Measurements from ENCODE around the gene CRLF1. TPM values are rescaled to one million over a fixed set of nuclear protein-coding genes. Genes with fewer than 3 reads are reported as not detected.

Gene CRLF1
- total RNA-seq, 1 experiment from 2014 or later = 16.2 TPM

- Histone ChIP-seq H2BK120ac (ENCODE audit: low read depth, low read length, poor library complexity, severe bottlenecking) (no peak overlapping the region), H4K91ac (ENCODE audit: insufficient read length, low read depth, low read length) (no peak overlapping the region), H3K4ac (ENCODE audit: low read depth, low read length) (no peak overlapping the region), H3K9ac (ENCODE audit: extremely low read depth, insufficient read length, low read length) (no peak overlapping the region), H2AFZ (ENCODE audit: low read length) (no peak overlapping the region), H2BK15ac (ENCODE audit: low read depth, low read length) (no peak overlapping the region), H3K9me3 (ENCODE audit: control insufficient read depth, low read depth, low read length) (no peaks in the 10 kb centered on the region), H4K8ac (replicated peaks; ENCODE audit: insufficient read length, low read depth, low read length) (no peak overlapping the region), H3K14ac (ENCODE audit: insufficient read depth, low read length) (no peak overlapping the region), H3K18ac (ENCODE audit: insufficient read length, low read depth, low read length) (no peak overlapping the region), H3K79me1 (ENCODE audit: insufficient read depth, low read depth, low read length, poor library complexity, severe bottlenecking) (no peaks in the 10 kb centered on the region), H4K5ac (ENCODE audit: insufficient read length, low read depth, low read length) (no peak overlapping the region), H3K79me2 (ENCODE audit: insufficient read depth, low read length) (no peaks in the 10 kb centered on the region), H2BK12ac (ENCODE audit: insufficient read length, low read depth, low read length) (no peak overlapping the region), H3K27ac (ENCODE audit: insufficient read length, low read depth, low read length) (no peak overlapping the region), H3K23ac (ENCODE audit: insufficient read length, low read depth, low read length) (no peak overlapping the region), H2BK5ac (ENCODE audit: insufficient read length, low read length) (no peak overlapping the region), H3T11ph (ENCODE audit: low read length) (no peak overlapping the region), H4K20me1 (ENCODE audit: control insufficient read depth, insufficient read depth, insufficient read length) (no peaks in the 10 kb centered on the region), H3K4me1 (ENCODE audit: insufficient read depth, low read length) (peaks cover 5% of the 10 kb centered on the region; the same call in 1 of the 2 replicates), H3K27me3 (ENCODE audit: insufficient read depth, low read length) (peaks cover 60% of the 10 kb centered on the region), H3K56ac (ENCODE audit: insufficient read length, low read depth, low read length) (no peak overlapping the region), H2AK5ac (ENCODE audit: insufficient read length, low read length) (no peak overlapping the region), H2BK20ac (ENCODE audit: low read depth, low read length, poor library complexity, severe bottlenecking) (no peak overlapping the region), H3K23me2 (ENCODE audit: insufficient read length, low read depth, low read length, poor library complexity, severe bottlenecking) (peaks cover 3% of the 10 kb centered on the region), H3K4me2 (ENCODE audit: insufficient read depth, insufficient read length, low read length) (no peak overlapping the region)
- DNase-seq = no peak
- H3K4me1 Mint-ChIP-seq = peaks cover 28 to 39% of the 10 kb centered on the region in 2 experiments
- H3K27ac Mint-ChIP-seq = no peak overlapping the region; a peak in 1 of 7 replicates
- no peaks in the 10 kb centered on the region; a peak in 1 of 5 replicates for H3K9me3 Mint-ChIP-seq
- H3K36me3 Mint-ChIP-seq (ENCODE audit: insufficient read depth in 1 of 3, low read depth in 3 of 3) = peaks cover 0 to 6% (median 0%) of the 10 kb centered on the region in 3 experiments; a peak in 2 of 7 replicates
- no peak for TF ChIP-seq CTCF (conservative IDR thresholded peaks at IDR 0.05)
- H3K4me3 Mint-ChIP-seq = peak overlapping the region in 1 of 2 experiments; percentile 75; a peak in 1 of 5 replicates
- peaks cover 86% of the 10 kb centered on the region for H3K27me3 Mint-ChIP-seq (ENCODE audit: low read depth)
- no CpG with 5 or more reads among the region's 10 CpGs for WGBS (ENCODE audit: extremely low coverage, insufficient read length, low lambda C conversion rate)
Observed at GRCh38 chr19:18604820-18605159, 1.8 kb downstream of the CRLF1 start.

Measured in H9 (cell line).